ENCODE measurements around the gene TEX14. TPM values are rescaled to one million over a fixed set of nuclear protein-coding genes. Genes with fewer than 3 reads are reported as not detected.

The TEX14 gene
- polyA plus RNA-seq, 2 of the 4 experiments (the other 2 are of a cell fraction): 0.04 to 0.12 TPM

GRCh38 chr17:58605986-58606385 is 85.9 kb downstream of the TEX14 start:
- no peak for FAIRE-seq
- H3K9me3 ChIP-seq: no peaks in the 10 kb centered on the region
- POLR2A ChIA-PET: interaction anchor here (2.8 kb wide), 1 partner anchor 25 kb away, joined by 22 read pairs; no protein-coding TSS in a partner anchor
- no peak for ATAC-seq
- CTCF ChIA-PET: interaction anchor here (0.8 to 3.2 kb wide), 7 partner anchors 8 to 399 kb away, joined by 3 to 24 read pairs (median 4); no protein-coding TSS in a partner anchor
- no peak overlapping the region for H3K4me2 ChIP-seq
- TF ChIP-seq ESRRA (IDR thresholded peaks at IDR 0.05; ENCODE audit: borderline replicate concordance, low read length) (no peak), E2F6 (IDR thresholded peaks at IDR 0.05; ENCODE audit: borderline replicate concordance, low read depth) (no peak), CBX8 (IDR thresholded peaks at IDR 0.05) (no peak)
- no peak overlapping the region for H3K4me3 ChIP-seq
- H3K27ac ChIP-seq: no peak overlapping the region
- WGBS (ENCODE audit: missing lambda C conversion rate): 95% methylated on average over 2 of the region's 2 CpGs
- DNase-seq (ENCODE audit: low read depth in 1 of 2, low spot score in 1 of 2): no peak
- H3K4me1 ChIP-seq: no peaks in the 10 kb centered on the region

DNA sequence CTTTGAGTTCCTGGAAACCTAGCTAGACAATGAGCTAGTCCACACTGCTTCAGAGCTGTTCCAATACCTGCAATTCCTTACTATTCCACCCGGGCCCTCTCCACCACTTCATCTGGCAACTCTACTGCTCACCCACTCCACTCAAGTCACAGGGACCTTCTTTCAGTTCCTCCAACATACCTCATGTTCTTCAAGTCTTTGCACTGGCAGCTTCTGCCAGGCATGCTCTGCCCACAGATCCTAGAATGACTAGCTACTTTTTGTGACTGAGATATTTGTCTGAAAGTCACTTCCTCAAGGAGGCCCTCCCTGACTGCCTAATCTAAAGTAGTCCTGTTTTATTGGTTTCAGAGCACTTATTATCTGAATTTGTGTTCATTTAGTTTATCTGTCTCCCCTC is 86.4 kb downstream of the TEX14 start:
- Histone ChIP-seq H3K4me2 (no peak overlapping the region), H3K4me3 (no peak overlapping the region), H3K27ac (no peak overlapping the region), H3K9me3 (no peaks in the 10 kb centered on the region), H3K4me1 (no peaks in the 10 kb centered on the region)
- CTCF ChIA-PET: interaction anchor here (0.8 to 3.2 kb wide), 8 partner anchors 8 to 399 kb away, joined by 3 to 24 read pairs (median 4); no protein-coding TSS in a partner anchor
- POLR2A ChIA-PET: interaction anchor here (2.8 kb wide), 1 partner anchor 26 kb away, joined by 22 read pairs; no protein-coding TSS in a partner anchor
- peak; percentile 55 to 61; a peak in 4 of 6 replicates for ATAC-seq
- 33% methylated on average over 1 of the region's 1 CpG for WGBS (ENCODE audit: missing lambda C conversion rate)
- TF ChIP-seq MAZ (IDR thresholded peaks at IDR 0.05; ENCODE audit: borderline replicate concordance, low read depth, low read length): no peak
- TF ChIP-seq HDAC2 (IDR thresholded peaks at IDR 0.05): no peak
- no peak for TF ChIP-seq RFX5 (IDR thresholded peaks at IDR 0.05)
- TF ChIP-seq, protein P1, sequence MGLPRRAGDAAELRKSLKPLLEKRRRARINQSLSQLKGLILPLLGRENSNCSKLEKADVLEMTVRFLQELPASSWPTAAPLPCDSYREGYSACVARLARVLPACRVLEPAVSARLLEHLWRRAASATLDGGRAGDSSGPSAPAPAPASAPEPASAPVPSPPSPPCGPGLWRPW (IDR thresholded peaks at IDR 0.05): no peak
- TF ChIP-seq RNF2 (IDR thresholded peaks at IDR 0.05; ENCODE audit: borderline replicate concordance, low read depth): no peak
- no peak for TF ChIP-seq MAX (IDR thresholded peaks at IDR 0.05)
- no peak for TF ChIP-seq PHF8 (IDR thresholded peaks at IDR 0.05; ENCODE audit: borderline replicate concordance, low read depth)
- peak; percentile 34 for TF ChIP-seq ZFP36 (IDR thresholded peaks at IDR 0.05; ENCODE audit: borderline replicate concordance, partially characterized antibody)
- DNase-seq (ENCODE audit: low read depth in 1 of 2, low spot score in 1 of 2): no peak
- no peak for FAIRE-seq

GRCh38 chr17:58601976-58602375 is 89.9 kb downstream of the TEX14 start:
- DNase-seq (ENCODE audit: low read depth in 1 of 2, low spot score in 1 of 2) (no peak), FAIRE-seq (no peak), ATAC-seq (no peak)
- H3K4me2 ChIP-seq: no peak overlapping the region
- POLR2A ChIA-PET: interaction anchor here (1.5 to 1.9 kb wide), 2 partner anchors 29 to 30 kb away, joined by 5 to 8 read pairs; no protein-coding TSS in a partner anchor
- no peak overlapping the region for H3K4me3 ChIP-seq
- no peaks in the 10 kb centered on the region for H3K4me1 ChIP-seq
- H3K27ac ChIP-seq: no peak overlapping the region
- no peaks in the 10 kb centered on the region for H3K9me3 ChIP-seq
- CTCF ChIA-PET: interaction anchor here (0.5 to 2.0 kb wide), 6 partner anchors 10 to 711 kb away, joined by 3 to 10 read pairs (median 4); no protein-coding TSS in a partner anchor
- TF ChIP-seq MYC (IDR thresholded peaks at IDR 0.05; ENCODE audit: borderline replicate concordance, low read length) (no peak), EHF (CRISPR knock-in tag; IDR thresholded peaks at IDR 0.05) (no peak), FOXS1 (CRISPR knock-in tag; IDR thresholded peaks at IDR 0.05) (no peak), ZSCAN20 (CRISPR knock-in tag; IDR thresholded peaks at IDR 0.05) (no peak), CEBPB (IDR thresholded peaks at IDR 0.05) (no peak), CHD4 (IDR thresholded peaks at IDR 0.05; ENCODE audit: borderline replicate concordance) (no peak), EHMT2 (IDR thresholded peaks at IDR 0.05; ENCODE audit: low read depth) (no peak), FOSL2 (IDR thresholded peaks at IDR 0.05) (no peak), FOSL2 (CRISPR knock-in tag; IDR thresholded peaks at IDR 0.05) (no peak), ZNF302 (CRISPR knock-in tag; IDR thresholded peaks at IDR 0.05) (no peak), GATA3 (IDR thresholded peaks at IDR 0.05; ENCODE audit: borderline replicate concordance) (no peak), TP53 (CRISPR knock-in tag; IDR thresholded peaks at IDR 0.05) (no peak), RARB (CRISPR knock-in tag; IDR thresholded peaks at IDR 0.05) (no peak), POLR2A (IDR thresholded peaks at IDR 0.05; ENCODE audit: low read length) (no peak), FOSB (CRISPR knock-in tag; IDR thresholded peaks at IDR 0.05) (no peak)
